Gastrocnemius medialis (tissue), 4 donors: ENCODE measurements around the gene HLA-DPB1.

Experiments used
- POLR2A ChIP-seq, 2 donors: fragments of 450-650 bp; IDR thresholded peaks; one replicate each; pipeline ENCODE4 v1.6.1; 2017; ENCODE audit warnings: antibody characterized with exemption in 2 of 2, mild to moderate bottlenecking in 2 of 2, moderate library complexity in 2 of 2
- TF ChIP-seq, protein P1 (sequence below), 5 experiments: fragments of 450-650 bp in 3 of 5; fragments of 200-600 bp in 2 of 5; sonication (generic) in 2 of 5; IDR thresholded peaks in 4 of 5; conservative IDR thresholded peaks in 1 of 5; 1 replicate in 4 of 5; 2 replicates in 1 of 5; pipeline ENCODE4 v1.5.1; 2016 to 2019; ENCODE audit warnings: antibody characterized with exemption in 5 of 5, mild to moderate bottlenecking in 3 of 5, moderate library complexity in 3 of 5

DNA sequence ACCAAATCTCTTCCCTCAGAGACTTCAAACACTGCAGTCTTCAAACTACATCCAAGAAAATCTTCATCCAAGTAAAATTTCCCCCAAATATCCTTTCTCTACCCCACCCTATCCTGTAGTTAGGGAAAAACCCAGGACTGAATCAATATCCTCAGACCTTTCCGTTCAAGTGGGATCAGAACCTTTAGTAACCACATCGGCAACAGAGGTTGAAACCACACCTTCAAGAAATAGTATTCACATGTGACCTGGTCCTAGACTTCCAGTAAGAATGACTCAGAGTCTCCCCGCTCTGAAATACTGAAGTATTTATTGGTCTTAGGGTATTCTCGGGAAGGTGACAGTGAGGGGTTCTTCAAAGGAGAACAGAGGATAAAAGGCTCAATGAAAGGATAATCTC lies 11.1 kb upstream of the HLA-DPB1 start:
- TF ChIP-seq, protein P1, sequence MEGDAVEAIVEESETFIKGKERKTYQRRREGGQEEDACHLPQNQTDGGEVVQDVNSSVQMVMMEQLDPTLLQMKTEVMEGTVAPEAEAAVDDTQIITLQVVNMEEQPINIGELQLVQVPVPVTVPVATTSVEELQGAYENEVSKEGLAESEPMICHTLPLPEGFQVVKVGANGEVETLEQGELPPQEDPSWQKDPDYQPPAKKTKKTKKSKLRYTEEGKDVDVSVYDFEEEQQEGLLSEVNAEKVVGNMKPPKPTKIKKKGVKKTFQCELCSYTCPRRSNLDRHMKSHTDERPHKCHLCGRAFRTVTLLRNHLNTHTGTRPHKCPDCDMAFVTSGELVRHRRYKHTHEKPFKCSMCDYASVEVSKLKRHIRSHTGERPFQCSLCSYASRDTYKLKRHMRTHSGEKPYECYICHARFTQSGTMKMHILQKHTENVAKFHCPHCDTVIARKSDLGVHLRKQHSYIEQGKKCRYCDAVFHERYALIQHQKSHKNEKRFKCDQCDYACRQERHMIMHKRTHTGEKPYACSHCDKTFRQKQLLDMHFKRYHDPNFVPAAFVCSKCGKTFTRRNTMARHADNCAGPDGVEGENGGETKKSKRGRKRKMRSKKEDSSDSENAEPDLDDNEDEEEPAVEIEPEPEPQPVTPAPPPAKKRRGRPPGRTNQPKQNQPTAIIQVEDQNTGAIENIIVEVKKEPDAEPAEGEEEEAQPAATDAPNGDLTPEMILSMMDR (IDR thresholded peaks at IDR 0.05 in 4 of 5, conservative IDR thresholded peaks at IDR 0.05 in 1 of 5) = no peak
- TF ChIP-seq POLR2A (IDR thresholded peaks at IDR 0.05) = no peak
